H1 (cell line): ENCODE data around the gene PRR16. TPM values are rescaled to one million over a fixed set of nuclear protein-coding genes. Genes with fewer than 3 reads are reported as not detected.

Experiments used
- CTCF ChIA-PET: fragments of 300-600 bp; sonication (Branson Sonifier 250); formaldehyde crosslinking; loops from one replicate; lab custom pipeline; 2021; ENCODE audit not compliant: partially characterized antibody; lab: Charles Lee
- POLR2A ChIA-PET: fragments of 300-600 bp; sonication (Branson Sonifier 250); formaldehyde crosslinking; loops from one replicate; lab custom pipeline; 2021; ENCODE audit warnings: inconsistent platforms; ENCODE audit not compliant: partially characterized antibody; lab: Charles Lee
- DNase-seq, 2 experiments: peaks; one replicate each; pipeline versions ENCODE4 v3.0.0 to v3.0.0-alpha.2; 2010 to 2022; ENCODE audit warnings: low spot score in 2 of 2, low read depth in 1 of 2, mixed read lengths in 1 of 2
- FAIRE-seq: peaks from 2 replicates; lab custom pipeline; 2011; peaks lifted over from hg19 to GRCh38; lab: Jason Lieb, UNC
- H2AFZ ChIP-seq: 2 replicates; pipeline ENCODE4 v1.8.1; 2012; ENCODE audit warnings: low read length, inconsistent platforms
- H2AK5ac ChIP-seq: 2 replicates; pipeline ENCODE4 v1.6.1; 2013; ENCODE audit warnings: low read depth, low read length
- H2BK120ac ChIP-seq: replicated peaks from 2 replicates; pipeline ENCODE3; 2013; ENCODE audit warnings: low read depth, low read length, inconsistent platforms
- H2BK12ac ChIP-seq: 2 replicates; pipeline ENCODE4 v1.6.1; 2013; ENCODE audit warnings: low read depth, low read length
- H2BK15ac ChIP-seq: 2 replicates; pipeline ENCODE4 v1.6.1; 2013; ENCODE audit warnings: low read length
- H2BK20ac ChIP-seq: 2 replicates; pipeline ENCODE4 v1.6.1; 2013; ENCODE audit warnings: low read length
- H2BK5ac ChIP-seq: 2 replicates; pipeline ENCODE4 v1.6.1; 2013; ENCODE audit warnings: low read depth, low read length
- H3K14ac ChIP-seq: 2 replicates; pipeline ENCODE4 v1.6.1; 2013; ENCODE audit warnings: inconsistent platforms; ENCODE audit not compliant: insufficient read length
- H3K18ac ChIP-seq: 2 replicates; pipeline ENCODE4 v1.6.1; 2013; ENCODE audit warnings: low read length; ENCODE audit errors: extremely low read depth
- H3K23ac ChIP-seq: 2 replicates; pipeline ENCODE4 v1.6.1; 2013; ENCODE audit warnings: inconsistent platforms; ENCODE audit not compliant: insufficient read length
- H3K23me2 ChIP-seq: 2 replicates; pipeline ENCODE4 v1.6.1; 2013; ENCODE audit warnings: low read depth, low read length
- H3K27ac ChIP-seq: 2 replicates; pipeline ENCODE4 v1.6.1; 2011; ENCODE audit warnings: low read depth, low read length, inconsistent platforms
- H3K27me3 ChIP-seq, 4 experiments: replicated peaks in 1 of 4; 1 replicate in 1 of 4; 2 replicates in 3 of 4; pipeline versions ENCODE4 v1.6.1 to v1.8.1; 2011 to 2013; ENCODE audit warnings: low read length in 3 of 4, mild to moderate bottlenecking in 3 of 4, inconsistent platforms in 2 of 4, mixed read lengths in 2 of 4, moderate library complexity in 1 of 4; ENCODE audit not compliant: control insufficient read depth in 3 of 4, insufficient read depth in 3 of 4; ENCODE audit errors: extremely low read depth in 1 of 4
- H3K36me3 ChIP-seq, 4 experiments: 2 replicates each; pipeline versions ENCODE4 v1.6.1 to v1.8.1; 2011 to 2013; ENCODE audit warnings: mild to moderate bottlenecking in 4 of 4, low read length in 3 of 4, moderate library complexity in 2 of 4, control low read depth in 1 of 4, inconsistent platforms in 1 of 4; ENCODE audit not compliant: insufficient read depth in 4 of 4, control insufficient read depth in 2 of 4
- H3K4ac ChIP-seq: replicated peaks from 2 replicates; pipeline ENCODE3; 2013; ENCODE audit warnings: low read length, low read depth, mixed read lengths, inconsistent platforms; ENCODE audit not compliant: insufficient read length
- H3K4me1 ChIP-seq, 4 experiments: replicated peaks in 1 of 4; 1 replicate in 1 of 4; 2 replicates in 3 of 4; pipeline versions ENCODE4 v1.6.1 to v1.8.1; 2011 to 2013; ENCODE audit warnings: low read length in 3 of 4, inconsistent platforms in 2 of 4, mixed read lengths in 1 of 4; ENCODE audit not compliant: insufficient read depth in 4 of 4, control insufficient read depth in 3 of 4
- H3K4me2 ChIP-seq, 2 experiments: 2 replicates each; pipeline versions ENCODE4 v1.6.1 to v1.8.1; 2011 to 2013; ENCODE audit warnings: low read depth in 2 of 2, low read length in 2 of 2, control low read depth in 1 of 2, inconsistent platforms in 1 of 2, mild to moderate bottlenecking in 1 of 2; ENCODE audit not compliant: insufficient read depth in 1 of 2
- H3K4me3 ChIP-seq, 4 experiments: fragments of 200-600, 300-600 bp in 1 of 4; sonication (generic), shearing (Covaris generic), sonication (Bioruptor Twin) in 1 of 4; 2 replicates each; pipeline versions ENCODE4 v1.5.1 to v1.8.1; 2011 to 2016; ENCODE audit warnings: low read length in 4 of 4, low read depth in 3 of 4, control low read depth in 2 of 4, inconsistent platforms in 2 of 4, mild to moderate bottlenecking in 2 of 4, mixed read lengths in 1 of 4, moderate library complexity in 1 of 4; ENCODE audit not compliant: insufficient read depth in 2 of 4; ENCODE audit errors: extremely low read depth in 1 of 4
- H3K56ac ChIP-seq: replicated peaks from 2 replicates; pipeline ENCODE3; 2013; ENCODE audit warnings: low read depth, mild to moderate bottlenecking, mixed read lengths, low read length, inconsistent platforms; ENCODE audit not compliant: insufficient read length
- H3K79me1 ChIP-seq: 2 replicates; pipeline ENCODE4 v1.6.1; 2013; ENCODE audit warnings: low read depth, low read length, control low read depth
- H3K79me2 ChIP-seq, 2 experiments: 2 replicates each; pipeline versions ENCODE4 v1.6.1 to v1.8.1; 2012 to 2013; ENCODE audit warnings: low read length in 2 of 2, mild to moderate bottlenecking in 2 of 2, inconsistent platforms in 1 of 2; ENCODE audit not compliant: insufficient read depth in 2 of 2, control insufficient read depth in 1 of 2
- H3K9ac ChIP-seq, 4 experiments: replicated peaks in 1 of 4; 1 replicate in 1 of 4; 2 replicates in 3 of 4; pipeline versions ENCODE4 v1.6.1 to v1.8.1; 2011 to 2013; ENCODE audit warnings: low read depth in 3 of 4, low read length in 3 of 4, control low read depth in 2 of 4, mild to moderate bottlenecking in 2 of 4, moderate library complexity in 2 of 4, inconsistent platforms in 1 of 4; ENCODE audit errors: extremely low read depth in 1 of 4
- H3K9me3 ChIP-seq, 2 experiments: 2 replicates each; pipeline versions ENCODE4 v1.6.1 to v1.8.1; 2012 to 2013; ENCODE audit warnings: mild to moderate bottlenecking in 2 of 2, moderate library complexity in 2 of 2, control low read depth in 1 of 2, inconsistent platforms in 1 of 2, low read depth in 1 of 2, low read length in 1 of 2, mixed read lengths in 1 of 2; ENCODE audit not compliant: insufficient read depth in 2 of 2
- H4K20me1 ChIP-seq, 2 experiments: replicated peaks in 1 of 2; 2 replicates each; pipeline versions ENCODE3 to v1.8.1; 2011 to 2013; ENCODE audit warnings: inconsistent platforms in 2 of 2, low read length in 2 of 2, mild to moderate bottlenecking in 1 of 2; ENCODE audit not compliant: insufficient read depth in 2 of 2, control insufficient read depth in 1 of 2
- H4K5ac ChIP-seq: 2 replicates; pipeline ENCODE4 v1.6.1; 2013; ENCODE audit warnings: low read length, low read depth, mixed read lengths, inconsistent platforms; ENCODE audit not compliant: insufficient read length
- H4K8ac ChIP-seq: 2 replicates; pipeline ENCODE4 v1.8.0; 2013; ENCODE audit warnings: mild to moderate bottlenecking, moderate library complexity, low read length, inconsistent platforms; ENCODE audit not compliant: insufficient read depth; ENCODE audit errors: extremely low read depth
- H4K91ac ChIP-seq: replicated peaks from 2 replicates; pipeline ENCODE3; 2013; ENCODE audit warnings: low read length, mixed read lengths, inconsistent platforms; ENCODE audit not compliant: insufficient read length
- POLR2A ChIP-seq, 2 experiments: IDR thresholded peaks; 1 replicate in 1 of 2; 2 replicates in 1 of 2; pipeline ENCODE4 v1.6.1; 2011; ENCODE audit warnings: low read depth in 2 of 2, low read length in 2 of 2, mild to moderate bottlenecking in 2 of 2; ENCODE audit errors: control extremely low read depth in 1 of 2
- SP1 ChIP-seq: IDR thresholded peaks from 2 replicates; pipeline ENCODE4 v1.6.1; 2011; ENCODE audit warnings: low read depth, low read length
- WGBS, 2 experiments: shearing (Covaris generic) in 1 of 2; methylation state at CpG; one replicate each; pipeline versions ENCODE4 v1.1.6 to v1.1.7; 2013 to 2015; ENCODE audit warnings: low lambda C conversion rate in 2 of 2, mixed read lengths in 2 of 2, inconsistent platforms in 1 of 2, low coverage in 1 of 2, missing lambda C conversion rate in 1 of 2; ENCODE audit not compliant: insufficient replicate concordance in 2 of 2, insufficient coverage in 1 of 2, insufficient read length in 1 of 2; ENCODE audit errors: extremely low coverage in 1 of 2, missing lambda C conversion rate in 1 of 2; 5-methylcytosine and 5-hydroxymethylcytosine counted together
- polyA plus RNA-seq, 7 experiments: library from polyadenylated mRNA; depleted of rRNA in 3 of 7; stranded (reverse) in 5 of 7; unstranded in 2 of 7; fragments of >200 nt in 5 of 7; fragments of 200-250 nt in 2 of 7; gene quantifications; 1 replicate in 5 of 7; 2 replicates in 1 of 7; 4 replicates in 1 of 7; pipeline versions ENCODE4 v1.2.1 to v1.2.3, GENCODE V29; 2011 to 2013; ENCODE audit warnings: missing spikeins in 2 of 7, mixed read lengths in 2 of 7
- total RNA-seq: library from RNA; stranded (reverse); fragmentation: NEBNext Ultra II Directional; extraction: Animal tissue kit (Norgen Biotek cat#: 25700); gene quantifications from 2 replicates; pipeline ENCODE4 v1.2.1, GENCODE V29; 2021

PRR16 gene
- total and polyA plus RNA-seq, 2 of the 8 experiments (the other 6 are each of a cell fraction or from before 2014, with no cell fraction given): 0.73 to 1.6 TPM

- Histone ChIP-seq H3K4ac (no peak overlapping the region), H2BK5ac (peak overlapping the region; percentile 15; the same call in 1 of the 2 replicates), H3K18ac (peak overlapping the region; percentile 91), H3K56ac (no peak overlapping the region), H2BK15ac (no peak overlapping the region), H4K5ac (peak overlapping the region; percentile 45), H2AK5ac (peak overlapping the region; percentile 84; the same call in 1 of the 2 replicates), H3K23me2 (peaks cover 6% of the 10 kb centered on the region; the same call in 1 of the 2 replicates), H3K27ac (no peak overlapping the region), H4K8ac (no peak overlapping the region), H3K27me3 (no peaks in the 10 kb centered on the region), H3K4me3 (peak overlapping the region in 2 of 4 experiments; percentile 24 to 48; a peak in 3 of 8 replicates), H3K4me2 (peak overlapping the region; percentile 39 to 91; a peak in 3 of 4 replicates), H3K9me3 (no peaks in the 10 kb centered on the region), H4K20me1 (no peaks in the 10 kb centered on the region), H3K9ac (no peak overlapping the region; a peak in 1 of 7 replicates), H2BK120ac (peak overlapping the region; percentile 95), H2AFZ (no peak overlapping the region), H3K14ac (no peak overlapping the region), H3K36me3 (peaks cover 0 to 38% (median 4%) of the 10 kb centered on the region in 4 experiments; a peak in 3 of 8 replicates), H4K91ac (no peak overlapping the region), H3K79me2 (peaks cover 0 to 27% of the 10 kb centered on the region in 2 experiments; a peak in 2 of 4 replicates), H2BK12ac (peak overlapping the region; percentile 53; the same call in 1 of the 2 replicates), H2BK20ac (no peak overlapping the region), H3K23ac (no peak overlapping the region), H3K4me1 (peaks cover 0 to 9% (median 2%) of the 10 kb centered on the region in 4 experiments; a peak in 4 of 7 replicates), H3K79me1 (no peaks in the 10 kb centered on the region)
- WGBS, 2 experiments: 21% methylated on average over 4 of the region's 4 CpGs; no CpG with 5 or more reads in 1 of the 2 experiments
- POLR2A ChIA-PET: interaction anchor here (0.7 to 5.0 kb wide), 5 partner anchors 7 to 169 kb away, joined by 3 to 20 read pairs (median 4); no protein-coding TSS in a partner anchor
- CTCF ChIA-PET: interaction anchor here (1.3 kb wide), 1 partner anchor 37 kb away, joined by 3 read pairs; no protein-coding TSS in a partner anchor
- FAIRE-seq: no peak
- DNase-seq: no peak
- no peak for TF ChIP-seq SP1
- no peak for TF ChIP-seq POLR2A (IDR thresholded peaks at IDR 0.05; ENCODE audit: control extremely low read depth in 1 of 2, low read depth in 2 of 2, low read length in 2 of 2)
Measured at GRCh38 chr5:120697147-120697546, 233.0 kb downstream of the PRR16 start.
